GM21723 (cell line): ENCODE data around the gene FCN2.
A peak's percentile ranks its signal among the peaks of the same experiment; 100 is the strongest.
"Not testable (repeated sequence)": the region's sequence is repeated elsewhere in the genome, so short reads cannot be mapped to it uniquely, and the experiment has no call there.

Experiments used
- ATAC-seq: cut with Tn5 transposase; IDR thresholded peaks from one replicate; pipeline ENCODE4 v1.9.1; 2021; ENCODE audit warnings: mild to moderate bottlenecking, moderate library complexity; ENCODE audit not compliant: unreplicated experiment

FCN2 gene

DNA sequence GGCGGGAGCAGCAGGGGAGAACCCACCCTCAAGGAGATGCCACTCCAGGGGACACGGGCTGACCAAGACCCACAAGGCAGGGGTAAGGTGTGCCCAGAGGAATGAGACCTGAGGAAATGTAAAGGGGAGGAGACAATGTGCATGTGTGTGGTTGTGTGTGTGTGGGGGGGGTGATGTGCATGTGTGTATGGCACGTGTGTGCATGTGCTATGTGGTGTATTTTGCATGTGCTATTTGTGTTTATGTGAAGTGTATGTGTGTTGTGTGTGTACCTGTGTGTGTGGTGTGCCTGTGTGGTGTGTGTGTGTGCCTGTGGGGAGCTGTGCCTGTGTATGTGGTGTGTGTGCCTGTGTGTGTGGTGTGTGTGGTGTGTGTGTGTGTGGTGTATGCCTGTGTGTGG is 33.5 kb upstream of the FCN2 start:
- ATAC-seq: no peak

DNA sequence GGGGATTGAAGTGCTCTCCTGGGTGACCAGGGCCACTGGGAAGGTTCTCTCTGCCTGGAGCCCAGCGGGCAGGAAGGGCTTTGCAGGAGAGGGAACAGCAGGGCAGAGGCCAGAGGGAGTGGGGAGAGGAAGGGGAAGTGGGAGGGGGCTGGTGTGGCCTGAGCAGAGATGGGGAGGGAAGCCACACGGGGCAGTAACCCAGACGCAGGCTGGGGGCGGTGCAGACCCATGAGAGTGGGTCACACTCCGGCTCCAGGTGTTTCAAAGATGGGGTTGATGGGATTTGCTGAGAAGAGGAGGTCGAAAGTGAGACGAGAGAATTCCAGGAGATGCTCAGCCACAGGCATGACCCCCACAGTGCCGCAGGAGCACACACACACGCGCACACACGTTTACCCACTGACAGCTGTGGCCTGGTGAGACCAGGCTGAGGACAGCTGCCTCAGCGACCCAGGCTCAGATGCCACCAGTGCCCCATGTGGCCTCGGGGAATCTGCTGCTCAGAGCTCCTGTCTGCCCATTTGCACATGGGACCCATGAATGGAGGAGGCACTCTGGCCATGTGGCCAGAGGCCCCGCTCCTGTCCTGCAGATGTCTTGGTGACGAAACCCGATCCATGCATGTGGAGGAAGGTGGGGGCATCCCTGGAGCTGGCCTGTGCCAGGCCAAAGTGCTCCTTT is 32.7 kb upstream of the FCN2 start:
- ATAC-seq: no peak

DNA sequence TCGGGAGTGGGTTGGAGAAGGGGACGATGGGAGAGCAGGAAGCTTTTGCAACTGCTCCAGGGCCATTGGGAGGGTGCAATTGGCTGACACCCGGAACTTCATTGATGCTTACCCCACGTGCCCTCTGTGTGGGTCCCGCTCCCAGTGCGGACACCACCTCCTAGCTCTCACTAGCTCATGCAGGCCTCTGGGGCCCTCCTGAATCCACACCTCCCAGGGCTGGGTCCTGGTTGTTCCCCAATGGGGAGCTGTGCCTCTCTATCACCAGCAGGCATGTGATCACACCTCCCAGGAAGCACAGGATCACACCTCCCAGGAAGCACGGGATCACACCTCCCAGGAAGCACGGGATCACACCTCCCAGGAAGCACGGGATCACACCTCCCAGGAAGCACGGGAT is 32.1 kb upstream of the FCN2 start:
- no peak for ATAC-seq

DNA sequence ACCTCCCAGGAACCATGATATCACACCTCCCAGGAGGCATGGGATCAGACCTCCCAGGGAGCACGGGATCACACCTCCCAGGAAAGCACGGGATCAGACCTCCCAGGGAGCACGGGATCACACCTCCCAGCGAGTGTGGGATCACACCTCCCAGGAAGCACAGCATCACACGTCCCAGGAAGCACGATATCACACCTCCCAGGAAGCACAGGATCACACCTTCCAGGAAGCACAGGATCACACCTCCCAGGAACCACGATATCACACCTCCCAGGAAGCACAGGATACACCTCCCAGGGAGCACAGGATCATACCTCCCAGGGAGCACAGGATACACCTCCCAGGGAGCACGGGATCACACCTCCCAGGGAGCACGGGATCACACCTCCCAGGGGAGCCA is 30.0 kb upstream of the FCN2 start:
- no peak for ATAC-seq

DNA sequence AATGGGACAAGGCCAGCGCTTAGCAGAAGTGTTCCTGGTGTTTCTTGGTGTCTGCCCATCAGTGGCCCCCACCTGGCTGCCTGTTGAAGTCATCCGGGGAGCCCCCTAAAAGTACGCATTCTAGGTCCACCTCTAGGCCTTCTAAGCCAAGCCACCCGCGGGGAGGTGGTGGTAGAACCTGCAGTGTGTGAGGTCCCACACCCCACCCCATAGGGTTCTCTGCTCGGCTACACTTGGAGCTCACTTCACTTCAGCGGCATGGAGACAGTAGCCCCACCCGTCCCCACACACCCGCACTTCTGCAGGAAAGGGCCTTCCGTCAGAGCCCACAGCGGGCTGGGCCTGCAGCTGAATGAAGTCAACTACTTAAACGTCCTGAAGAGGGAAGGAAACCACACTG is 29.6 kb upstream of the FCN2 start:
- ATAC-seq: no peak

DNA sequence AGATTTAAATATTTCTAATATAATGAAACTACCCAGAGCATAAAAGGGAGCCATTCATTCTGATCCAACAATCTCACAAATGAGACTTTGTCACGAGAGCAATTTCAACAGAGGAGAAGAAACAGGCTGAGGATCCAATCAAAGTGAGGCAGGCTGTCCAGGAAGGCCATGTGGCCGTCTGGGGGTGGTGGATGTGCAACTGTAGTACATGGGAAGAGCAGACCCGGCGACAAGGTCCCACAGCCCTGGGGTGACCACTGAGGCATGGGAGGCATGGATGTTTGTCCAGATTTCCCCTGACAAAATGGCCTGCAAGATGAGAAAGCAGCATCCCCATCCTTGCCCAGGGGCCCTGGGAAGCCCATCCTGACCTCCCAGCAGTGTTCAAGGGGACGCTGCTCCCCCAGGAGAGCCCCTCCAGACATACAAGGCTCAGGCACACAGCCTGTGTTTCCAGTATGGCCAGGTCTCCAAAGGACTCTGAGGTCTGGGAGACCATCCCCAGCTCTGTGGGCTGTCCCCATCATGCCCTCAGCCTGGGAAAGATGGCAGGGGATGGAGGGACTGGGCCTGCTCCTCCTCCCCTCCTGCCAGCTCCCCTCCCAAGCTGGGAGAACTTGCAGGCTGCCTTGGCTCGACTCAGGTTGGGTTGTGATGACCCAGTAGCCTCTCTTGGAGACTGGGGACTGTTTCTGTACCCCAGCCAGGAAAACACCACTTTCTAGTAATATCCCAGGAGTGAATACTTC is 27.5 kb upstream of the FCN2 start:
- no peak for ATAC-seq

DNA sequence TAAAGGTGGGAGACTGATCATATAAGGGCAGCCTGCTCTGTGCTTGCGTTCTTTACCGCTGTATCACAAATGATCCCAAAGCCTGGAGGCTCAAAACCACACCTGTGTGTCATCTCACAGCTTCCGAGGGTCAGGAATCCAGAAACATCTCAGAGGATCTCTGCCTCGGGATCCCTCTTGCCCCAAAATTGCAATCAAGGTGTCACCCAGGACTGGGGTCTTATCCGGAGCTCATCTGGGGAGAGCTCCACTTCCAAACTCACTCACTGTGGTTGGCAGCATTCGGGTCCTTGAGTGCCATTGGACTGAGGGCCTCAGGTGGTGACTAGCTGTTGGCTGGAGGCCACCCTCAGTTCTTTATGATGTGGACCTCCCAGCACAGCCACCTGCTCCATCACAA is 26.7 kb upstream of the FCN2 start:
- no peak for ATAC-seq

DNA sequence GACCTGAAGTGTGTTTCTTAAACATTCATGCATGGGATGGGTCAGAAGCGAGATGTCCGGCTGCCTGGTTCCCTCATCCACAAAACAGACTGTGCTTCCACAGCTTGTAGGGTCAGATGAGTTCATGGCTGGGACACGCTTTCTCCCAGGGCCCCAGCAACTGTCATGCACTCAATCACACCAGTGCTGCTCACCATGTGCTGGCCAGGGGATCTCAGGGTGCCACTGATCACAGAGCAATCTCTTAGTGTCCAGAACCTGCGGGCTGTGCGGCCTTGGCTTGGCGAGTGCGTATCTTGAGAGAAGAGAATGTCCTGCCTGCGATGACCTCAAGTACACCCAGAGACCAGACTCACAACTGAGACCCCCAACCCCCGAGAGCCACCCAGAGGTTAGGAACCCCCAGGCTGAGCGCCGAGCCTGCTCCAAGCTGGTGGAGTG is 26.0 kb upstream of the FCN2 start:
- no peak for ATAC-seq

DNA sequence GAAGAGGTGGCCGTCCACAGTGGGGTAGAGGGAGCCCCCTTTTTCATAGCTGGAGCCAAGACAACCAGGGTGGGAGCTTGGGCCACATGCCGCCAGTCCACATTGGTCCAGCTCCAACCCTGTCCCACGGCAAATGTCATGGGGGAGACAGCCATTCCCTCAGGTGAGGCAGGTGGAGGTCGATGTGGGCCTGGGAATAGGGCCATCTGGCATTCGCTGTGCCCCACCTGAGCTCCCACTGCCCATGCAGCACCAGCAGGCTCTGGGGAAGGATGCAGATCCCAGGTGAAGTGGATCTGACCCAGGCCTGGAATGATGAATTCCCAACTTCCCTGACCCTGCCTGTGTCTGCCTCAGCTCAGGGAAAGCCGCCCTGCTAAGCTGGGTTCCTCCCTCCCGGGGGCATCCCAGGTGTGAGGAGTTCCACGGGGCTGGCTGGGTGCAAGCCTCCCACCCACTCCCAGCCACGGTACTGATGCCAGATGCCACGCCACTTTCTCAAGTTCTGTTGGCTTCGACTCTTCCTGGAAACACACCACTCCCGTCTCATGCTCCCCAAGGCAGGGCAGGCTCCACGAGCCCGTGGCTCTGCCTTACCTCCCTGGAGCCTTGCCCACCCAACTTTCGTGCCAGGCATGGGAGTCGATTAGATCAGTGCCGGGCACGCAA is 25.2 kb upstream of the FCN2 start:
- no peak for ATAC-seq

DNA sequence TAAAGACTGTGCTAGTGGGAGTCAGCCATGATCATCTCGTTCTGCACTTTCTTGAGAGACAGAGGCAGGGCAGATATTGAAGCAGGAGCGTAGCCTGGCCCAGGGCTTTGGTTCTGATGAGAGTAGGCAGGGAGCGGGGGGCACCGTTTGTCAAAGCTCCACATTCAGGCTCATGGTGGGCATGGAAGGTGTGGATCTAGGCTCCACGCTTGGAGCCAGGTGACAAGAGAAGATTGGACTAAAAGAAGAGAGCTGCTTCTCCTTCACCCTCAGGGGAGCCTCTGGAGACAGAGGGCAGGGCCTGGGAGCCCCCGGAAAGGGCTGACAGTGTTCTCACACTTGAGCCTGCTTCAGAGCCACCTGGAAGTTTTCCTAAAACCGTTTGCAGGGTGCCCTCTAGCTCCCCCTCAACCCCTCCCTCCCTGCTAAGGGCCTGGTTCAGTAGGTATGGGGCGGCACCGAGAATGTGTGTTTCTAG is 24.7 kb upstream of the FCN2 start:
- no peak for ATAC-seq

DNA sequence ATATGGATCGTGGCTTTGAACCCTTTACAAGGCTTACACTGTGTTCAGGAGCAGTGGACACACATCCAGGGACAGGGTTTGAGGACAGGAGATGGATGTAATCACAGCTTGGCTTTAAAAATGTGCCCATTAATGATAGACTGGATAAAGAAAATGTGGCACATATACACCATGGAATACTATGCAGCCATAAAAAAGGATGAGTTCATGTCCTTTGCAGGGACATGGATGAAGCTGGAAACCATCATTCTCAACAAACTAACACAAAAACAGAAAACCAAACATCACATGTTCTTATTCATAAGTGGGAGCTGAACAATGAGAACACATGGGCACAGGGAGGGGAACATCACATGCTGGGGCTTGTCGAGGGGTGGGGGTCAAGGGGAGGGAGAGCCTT is 23.2 kb upstream of the FCN2 start:
- not testable (repeated sequence) for ATAC-seq

DNA sequence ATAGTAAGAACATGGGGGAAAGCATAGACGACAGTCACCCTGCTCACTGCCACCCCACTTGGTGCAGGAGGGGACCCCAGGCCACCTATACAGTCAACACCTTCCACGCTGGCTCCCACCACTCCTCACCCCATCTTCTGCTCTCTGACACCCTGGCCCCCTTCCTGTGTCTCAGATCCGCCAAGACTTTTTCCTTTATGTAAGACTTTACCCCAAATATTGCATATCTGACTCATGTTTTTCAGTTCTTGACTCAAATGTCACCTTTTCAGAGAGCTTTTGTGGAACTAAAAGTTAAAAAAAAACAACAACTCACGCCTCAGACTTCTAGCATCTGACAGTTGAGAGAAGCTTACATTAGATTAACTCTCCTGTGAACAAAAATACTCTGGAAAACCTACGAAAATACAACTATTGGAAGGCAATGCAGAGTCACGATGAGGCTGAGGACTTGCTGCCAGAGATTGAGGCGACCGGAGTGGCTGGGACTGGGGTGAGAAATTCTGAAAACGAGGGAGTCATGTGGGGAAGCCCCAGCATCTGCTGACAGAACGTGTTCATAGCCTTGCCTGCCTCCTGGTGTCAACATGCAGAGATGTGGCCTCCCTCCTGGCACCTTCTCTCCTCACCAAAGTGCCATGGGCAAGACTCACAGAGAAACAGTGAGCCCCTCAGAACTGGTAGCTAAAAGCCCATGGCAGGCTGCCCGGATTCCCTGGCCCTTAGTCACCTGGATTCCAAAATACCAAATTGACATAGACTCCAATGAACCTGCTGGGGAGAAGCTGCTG is 22.4 kb upstream of the FCN2 start:
- ATAC-seq: peak; percentile 86

DNA sequence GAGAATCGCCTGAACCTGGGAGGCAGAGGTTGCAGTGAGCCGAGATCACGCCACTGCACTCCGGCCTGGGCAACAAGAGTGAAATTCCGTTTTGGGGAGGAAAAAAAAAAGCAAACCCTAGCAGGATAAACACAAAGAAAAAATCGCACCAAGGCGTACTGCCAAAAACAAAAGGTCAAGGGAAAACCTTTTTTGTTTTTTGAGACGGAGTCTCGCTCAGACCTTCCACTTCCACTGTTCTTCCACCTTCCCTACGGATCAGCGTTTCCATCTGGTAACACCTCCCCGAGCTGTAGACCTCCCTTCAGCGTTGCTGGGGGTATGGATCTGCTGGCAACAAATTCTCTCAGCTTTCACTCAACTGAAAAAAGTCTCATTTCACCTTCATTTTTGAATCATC is 20.1 kb upstream of the FCN2 start:
- no peak for ATAC-seq

DNA sequence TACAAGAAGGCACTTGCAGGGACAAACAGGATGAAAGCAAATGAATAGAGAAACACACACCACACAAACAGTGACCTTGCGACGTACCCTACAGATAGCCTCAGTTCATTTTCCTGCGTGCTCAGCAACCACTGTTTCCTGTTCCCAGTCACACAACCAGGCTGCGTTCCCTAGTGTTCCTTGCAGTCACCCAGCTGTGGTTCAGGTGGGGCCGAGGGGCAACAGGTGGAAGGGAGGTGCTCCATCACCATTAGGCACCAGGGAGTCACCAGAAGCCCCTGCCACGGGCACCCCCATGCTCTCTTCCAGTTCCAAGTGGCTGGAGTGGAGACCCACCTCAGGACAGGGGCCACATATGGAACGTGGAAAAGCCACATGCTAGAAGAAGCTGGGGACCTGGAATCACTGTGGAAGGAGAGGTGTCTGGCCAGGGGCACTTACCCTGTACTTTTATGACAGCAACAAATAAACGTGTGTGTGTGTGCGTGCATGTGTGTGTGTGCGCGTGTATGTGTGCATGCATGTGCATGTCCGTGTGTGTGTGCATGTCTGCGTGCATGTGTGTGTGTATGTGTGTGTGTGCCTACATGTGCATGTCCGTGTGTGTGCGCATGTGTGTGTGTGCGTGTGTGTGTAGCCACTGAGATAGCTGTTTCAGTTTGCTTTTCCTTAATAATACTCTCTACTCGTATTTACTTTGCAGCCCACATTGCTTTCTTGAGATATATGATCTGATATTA is 18.8 kb upstream of the FCN2 start:
- no peak for ATAC-seq

DNA sequence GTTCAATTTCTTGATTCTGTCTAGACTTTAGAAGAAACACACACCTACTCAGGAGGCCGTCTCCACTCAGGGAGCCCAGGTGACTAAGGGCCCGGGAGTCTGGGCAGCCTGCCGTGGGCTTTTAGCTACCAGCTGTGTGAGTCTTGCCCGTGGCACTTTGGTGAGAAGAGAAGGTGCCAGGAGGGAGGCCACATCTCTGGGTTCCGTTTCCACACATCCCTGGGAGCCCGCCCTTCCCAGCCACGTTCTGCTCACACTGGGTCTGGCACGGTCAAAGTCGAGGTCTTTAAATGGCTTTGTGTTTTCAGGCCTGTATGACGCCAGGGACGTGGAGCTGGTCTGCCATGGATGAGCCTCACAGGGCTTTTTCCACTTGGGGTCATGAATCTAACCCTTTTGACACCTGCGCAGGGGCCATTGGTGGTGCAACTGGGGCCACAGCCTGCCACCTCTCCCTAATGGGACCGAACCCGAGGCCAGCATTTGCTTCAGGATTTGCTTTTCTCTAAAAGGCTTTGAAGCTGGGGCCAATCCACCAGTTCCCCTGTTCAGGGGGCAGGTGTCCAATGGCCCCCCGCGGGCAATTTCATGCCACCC is 17.2 kb upstream of the FCN2 start:
- no peak for ATAC-seq

DNA sequence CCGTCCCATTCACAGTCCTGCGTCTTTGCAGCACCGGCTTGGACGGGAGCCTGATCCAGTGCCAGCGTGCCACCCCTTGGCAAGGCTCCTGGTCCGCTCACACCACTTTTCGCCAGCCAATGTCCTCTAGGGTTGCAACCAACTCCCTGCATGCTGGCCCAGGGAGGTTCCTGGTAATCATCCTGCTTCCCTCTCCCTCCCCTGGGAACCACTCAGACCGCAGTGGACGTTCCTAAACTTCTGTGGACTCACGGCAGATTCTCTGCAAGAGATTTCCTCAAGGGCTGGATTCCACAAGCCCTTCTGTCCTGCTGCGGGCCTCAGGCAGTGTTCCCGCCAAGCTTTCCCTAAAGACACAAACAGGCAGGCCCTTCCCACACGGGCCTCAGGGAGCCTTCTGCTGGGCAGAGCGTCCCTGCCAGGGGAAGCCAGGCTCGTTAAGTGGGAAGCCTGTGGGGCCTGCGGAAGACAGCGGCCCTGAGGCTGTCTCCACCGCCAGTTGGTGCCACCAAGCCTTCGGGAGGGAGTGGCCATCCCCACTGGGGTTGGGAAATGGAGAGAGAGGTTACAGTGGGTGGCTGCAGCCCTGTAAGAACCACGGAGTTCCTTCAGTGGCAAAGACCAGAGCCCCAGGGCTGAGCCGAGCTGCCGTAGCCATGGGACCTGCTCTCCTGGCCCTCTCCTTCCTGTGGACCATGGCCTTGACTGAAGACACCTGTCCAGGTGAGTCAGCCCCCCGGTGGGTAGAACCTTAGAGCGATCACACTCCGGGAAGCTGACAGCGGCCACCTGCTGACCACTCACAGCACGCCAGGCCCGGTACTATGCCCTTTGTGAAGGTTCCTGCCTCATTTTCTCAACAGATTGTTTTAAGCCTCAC is 16.4 kb upstream of the FCN2 start:
- no peak for ATAC-seq

DNA sequence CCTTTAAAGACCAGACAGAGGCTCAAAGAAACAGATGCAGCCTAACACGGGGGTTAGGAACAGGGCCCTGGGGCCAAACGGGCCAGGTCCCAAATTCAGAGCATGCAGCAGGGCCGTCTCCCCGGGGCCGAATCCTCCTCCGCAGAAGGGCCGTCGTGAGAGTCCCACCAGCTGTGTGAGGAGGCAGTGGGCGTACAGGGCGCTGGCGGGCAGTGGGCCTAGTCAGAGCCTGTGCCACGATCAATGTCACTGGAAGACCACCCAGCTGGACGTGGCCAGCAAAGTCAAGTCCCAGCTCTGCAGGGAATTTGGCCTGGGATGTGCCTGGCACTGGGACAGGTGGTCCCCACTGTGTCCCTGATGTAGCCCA is 15.8 kb upstream of the FCN2 start:
- no peak for ATAC-seq

DNA sequence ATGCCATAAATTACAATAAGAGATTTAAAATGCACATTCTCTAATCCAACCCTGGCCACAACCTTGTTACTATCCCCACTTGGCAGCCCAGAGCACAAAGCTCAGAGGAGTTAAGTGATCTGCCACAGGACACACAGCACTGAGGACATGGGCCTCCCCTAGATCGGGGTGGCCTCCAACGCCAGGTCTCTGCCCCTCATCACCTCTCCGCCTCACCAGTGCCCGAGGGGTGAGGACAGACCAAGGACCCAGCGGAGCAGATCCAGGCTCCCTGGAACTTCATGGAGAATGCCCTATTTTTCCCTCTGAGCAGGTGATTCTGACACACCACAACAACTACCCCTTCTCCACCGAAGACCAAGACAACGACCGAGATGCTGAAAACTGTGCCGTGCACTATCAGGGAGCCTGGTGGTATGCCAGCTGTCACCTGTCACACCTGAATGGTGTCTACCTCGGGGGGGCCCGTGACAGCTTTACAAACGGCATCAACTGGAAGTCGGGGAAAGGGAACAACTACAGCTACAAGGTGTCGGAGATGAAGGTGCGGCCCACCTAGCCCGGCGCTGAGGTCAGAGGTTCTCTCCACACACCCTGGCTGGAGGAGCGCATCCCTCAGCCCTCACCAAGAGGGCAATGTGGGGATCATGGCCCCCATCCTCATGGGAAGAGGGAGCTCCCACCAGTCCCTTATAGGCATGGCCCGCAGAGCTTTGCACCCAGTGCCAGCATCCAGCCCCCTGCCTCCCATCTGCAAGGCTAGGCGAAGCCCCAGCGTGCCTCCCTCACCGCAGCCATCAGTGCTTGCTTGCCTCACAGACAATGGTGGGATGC is 12.5 kb upstream of the FCN2 start:
- no peak for ATAC-seq
